Measurements from ENCODE around the gene ALDH1A1.
"Not testable (repeated sequence)": the region's sequence is repeated elsewhere in the genome, so short reads cannot be mapped to it uniquely, and the experiment has no call there.

Gene ALDH1A1

DNA sequence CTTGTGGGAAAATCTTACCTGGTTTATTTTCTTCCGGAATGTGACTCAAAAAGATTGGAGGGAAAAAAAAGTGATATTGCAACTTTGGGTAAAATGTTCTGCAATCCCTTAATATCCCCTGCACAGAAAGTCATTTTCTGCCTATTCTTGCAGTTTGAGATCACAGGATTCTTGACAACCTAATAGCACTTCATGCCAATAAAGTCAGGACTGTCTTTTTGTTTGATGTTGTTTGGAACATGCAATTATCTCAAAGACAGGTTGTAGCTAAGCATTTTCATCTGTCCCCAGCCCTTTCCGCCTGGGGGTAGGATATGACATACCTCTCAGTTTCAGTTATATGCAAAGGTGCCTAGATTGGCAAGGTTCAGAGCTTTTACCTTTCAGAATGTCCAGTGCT is 63.9 kb downstream of the ALDH1A1 start:
- DNase-seq, result no peak

- no peak for DNase-seq
Measured at GRCh38 chr9:72888067-72888466, 64.8 kb downstream of the ALDH1A1 start.

GRCh38 chr9:72886386-72886785 is 66.5 kb downstream of the ALDH1A1 start:
- no peak for DNase-seq

DNA sequence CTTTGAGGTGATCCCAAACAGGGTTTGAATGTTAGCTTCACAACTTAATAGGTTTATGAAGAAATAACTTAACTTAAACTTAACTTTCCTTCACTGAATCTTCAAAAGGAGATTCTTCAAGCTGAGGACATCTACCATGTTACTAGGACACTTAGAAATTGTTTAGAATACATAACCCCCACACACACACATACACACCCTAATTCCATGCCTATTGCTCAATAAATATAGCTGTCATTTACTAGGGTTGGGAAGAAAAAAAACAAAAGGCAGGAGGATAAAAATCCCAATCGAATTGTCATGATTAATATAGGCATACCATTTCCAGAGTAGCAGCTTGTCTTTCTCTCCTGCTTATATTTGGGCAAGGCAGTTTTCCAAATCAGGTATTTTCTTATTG is 68.3 kb downstream of the ALDH1A1 start:
- no peak for DNase-seq

GRCh38 chr9:72883875-72884274 is 69.0 kb downstream of the ALDH1A1 start:
- no peak for DNase-seq

DNA sequence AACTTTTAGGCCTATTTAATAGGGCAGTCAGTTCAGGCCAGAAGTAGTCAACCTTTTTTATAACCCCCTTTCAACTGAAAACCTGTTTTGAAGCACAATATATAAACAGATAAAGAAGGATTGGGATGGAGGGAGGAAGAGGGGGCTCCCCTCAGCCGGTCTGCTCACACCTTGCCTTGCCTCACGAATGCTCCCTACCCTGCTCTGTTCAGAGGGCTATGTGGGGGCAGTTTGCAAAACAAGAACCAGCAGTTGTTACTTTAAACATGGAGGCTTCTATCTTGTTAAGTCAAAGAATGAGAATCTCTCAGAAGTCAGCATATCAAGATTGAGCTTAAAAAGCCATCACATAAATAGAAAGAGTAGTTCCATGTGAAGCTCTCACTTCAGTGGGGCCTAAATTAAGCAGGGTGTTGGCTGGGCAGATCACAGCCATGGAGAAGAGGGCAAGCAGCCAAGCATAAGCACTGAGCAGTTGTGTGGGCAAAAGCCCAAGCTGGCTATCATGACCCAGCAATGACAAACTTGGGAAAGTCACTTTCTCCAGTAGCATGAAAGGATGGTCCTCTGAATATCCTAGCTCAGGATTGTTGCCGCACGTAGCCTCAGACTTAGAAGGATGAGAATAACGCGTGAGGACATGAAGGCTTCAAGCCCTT is 70.6 kb downstream of the ALDH1A1 start:
- no peak for DNase-seq

- DNase-seq, result no peak
Measured at GRCh38 chr9:72880821-72881220, 72.0 kb downstream of the ALDH1A1 start.

DNA sequence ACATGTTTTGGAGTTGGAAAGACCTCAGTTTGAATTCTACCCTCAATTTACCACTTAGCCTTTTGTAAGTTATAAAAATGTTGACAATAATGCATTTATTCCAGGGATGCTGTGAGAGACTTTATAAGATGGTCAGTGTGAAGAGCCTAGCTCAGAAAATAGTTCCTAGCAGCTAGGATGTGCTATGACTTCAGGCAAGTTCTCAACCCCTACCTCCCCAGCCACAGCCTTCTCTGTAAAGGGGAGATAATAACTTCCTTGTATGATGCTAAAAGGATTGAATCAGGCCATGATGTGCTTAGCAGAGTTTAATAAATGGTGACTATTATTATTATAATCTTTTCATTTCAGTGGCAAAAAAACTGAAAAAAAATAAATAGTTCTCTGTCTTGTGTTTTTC is 77.6 kb downstream of the ALDH1A1 start:
- DNase-seq, result no peak

DNA sequence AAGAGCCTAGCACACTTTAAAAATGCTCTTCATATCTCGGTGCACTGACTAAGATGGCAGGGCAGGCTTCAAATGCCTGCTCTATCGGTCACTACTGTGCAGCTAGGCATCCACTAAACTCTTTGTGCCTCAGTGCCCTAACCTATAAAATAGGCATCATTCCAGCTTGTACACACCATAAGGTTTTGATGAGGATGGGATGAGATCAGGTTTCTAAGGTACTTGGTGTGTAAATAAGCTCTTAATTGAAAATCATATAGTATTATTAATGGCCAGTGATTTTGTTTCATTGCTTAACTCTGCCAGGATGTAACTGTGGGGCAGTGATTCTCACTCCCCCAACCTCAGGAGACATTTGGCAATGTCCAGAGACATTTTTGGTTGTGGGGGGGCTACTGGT is 78.5 kb downstream of the ALDH1A1 start:
- DNase-seq, result no peak

- DNase-seq, result no peak
Measured at GRCh38 chr9:72873456-72873855, 79.4 kb downstream of the ALDH1A1 start.

- DNase-seq, result no peak
Measured at GRCh38 chr9:72872718-72873117, 80.1 kb downstream of the ALDH1A1 start.

- no peak for DNase-seq
Measured at GRCh38 chr9:72871685-72872084, 81.2 kb downstream of the ALDH1A1 start.

DNA sequence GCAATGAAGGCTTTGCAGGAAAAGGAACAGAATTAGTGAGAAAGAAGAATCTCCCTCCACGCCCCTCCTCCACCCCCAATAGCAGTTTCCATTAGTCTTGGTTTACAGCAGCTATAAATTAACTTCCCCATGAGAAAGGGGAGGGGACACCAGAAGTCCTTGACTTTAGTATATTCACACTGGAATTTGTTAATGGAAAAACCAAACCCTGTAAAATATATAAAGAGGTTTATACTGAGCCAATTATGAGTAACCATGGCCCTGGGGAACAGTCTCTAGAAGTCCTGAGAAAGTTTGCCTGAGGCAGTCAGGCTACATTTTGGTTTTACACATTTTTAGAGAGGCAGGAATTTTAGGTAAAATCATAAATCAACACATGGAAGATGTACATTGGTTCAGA is 88.5 kb downstream of the ALDH1A1 start:
- DNase-seq, result no peak

- no peak for DNase-seq
Measured at GRCh38 chr9:72863456-72864094, 89.3 kb downstream of the ALDH1A1 start.

DNA sequence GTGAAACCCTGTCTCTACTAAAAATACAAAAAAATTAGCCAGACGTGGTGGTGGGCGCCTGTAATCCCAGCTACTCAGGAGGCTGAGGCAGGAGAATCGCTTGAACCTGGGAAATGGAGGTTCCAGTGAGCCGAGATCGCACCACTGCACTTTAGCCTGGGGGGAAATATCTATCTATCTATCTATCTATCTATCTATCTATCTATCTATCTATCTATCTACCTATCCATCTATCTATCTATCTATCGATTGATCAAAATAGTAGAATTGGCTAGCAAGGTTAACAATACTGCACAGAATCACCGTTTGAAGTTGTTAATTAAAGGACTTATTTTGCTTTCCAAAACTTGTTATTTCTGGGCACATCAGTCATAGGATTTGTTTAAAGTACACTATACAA is 90.1 kb downstream of the ALDH1A1 start:
- not testable (repeated sequence) for DNase-seq

- DNase-seq, result no peak
Measured at GRCh38 chr9:72858089-72858912, 94.6 kb downstream of the ALDH1A1 start.

DNA sequence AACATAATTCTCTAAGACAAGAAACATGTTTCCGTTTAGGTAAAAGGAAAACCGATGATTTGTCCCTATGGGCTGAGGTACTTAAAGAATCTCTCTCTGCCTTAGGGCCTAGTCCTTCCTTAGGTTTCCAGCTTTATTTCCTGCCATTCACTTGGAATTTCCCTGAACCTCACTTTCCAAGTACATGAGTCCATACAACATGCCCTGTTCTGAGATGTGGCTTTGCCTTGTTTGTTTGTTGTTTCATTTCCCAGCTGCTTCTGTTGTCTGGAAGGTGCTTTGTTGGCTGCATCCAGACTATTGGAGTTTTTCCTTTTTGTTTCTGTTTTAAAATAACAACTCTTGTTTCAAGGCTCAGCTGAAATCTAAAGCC is 95.2 kb downstream of the ALDH1A1 start:
- no peak for DNase-seq

DNA sequence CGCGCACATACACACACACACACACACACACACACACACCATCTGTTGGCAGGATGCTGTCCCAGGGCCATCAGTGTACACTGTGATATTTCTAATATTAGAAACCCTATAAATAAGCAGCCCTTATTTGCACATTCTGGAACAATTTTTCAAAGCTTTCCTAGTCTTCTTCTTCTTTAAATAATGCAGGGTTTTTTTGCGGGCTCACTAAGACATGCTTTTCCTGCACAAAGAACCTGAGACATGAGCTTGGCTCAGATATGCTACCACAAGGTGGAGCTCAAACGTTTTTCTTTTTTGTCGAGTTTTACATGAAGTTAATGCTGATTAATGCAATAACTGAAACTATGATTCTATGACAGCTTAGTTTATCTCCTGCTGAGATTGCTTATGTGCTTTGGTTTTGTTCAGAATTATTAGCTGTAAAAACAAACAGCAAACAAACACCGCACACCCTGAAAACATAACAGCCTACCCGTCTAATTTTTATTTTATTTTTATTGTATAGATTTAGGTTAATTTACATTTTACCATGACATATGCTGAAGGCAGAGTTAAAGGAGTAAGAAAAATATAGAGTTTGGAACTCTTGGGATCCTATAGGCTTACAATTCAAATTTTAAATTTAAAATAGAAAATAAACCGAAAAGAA is 95.8 kb downstream of the ALDH1A1 start:
- no peak for DNase-seq

- DNase-seq, result no peak
Measured at GRCh38 chr9:72855890-72856523, 96.8 kb downstream of the ALDH1A1 start.

DNA sequence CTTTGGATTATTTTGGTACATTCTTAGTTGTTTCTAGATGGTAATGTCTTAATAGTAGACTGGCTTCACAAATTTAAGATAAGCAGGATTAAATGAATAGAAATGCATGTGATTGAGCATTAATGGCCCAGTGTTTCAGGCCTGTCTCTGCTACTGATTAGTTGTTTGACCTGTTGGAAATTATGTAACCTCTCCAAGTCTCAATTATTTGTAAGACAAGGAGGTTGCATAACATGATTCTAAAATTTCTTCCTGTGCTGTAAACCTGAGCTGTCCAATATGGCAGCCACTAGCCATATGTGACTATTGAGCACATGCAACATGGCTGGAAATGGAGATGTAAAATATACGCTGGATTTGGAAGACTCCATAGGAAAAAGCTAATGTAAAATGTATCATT is 97.5 kb downstream of the ALDH1A1 start:
- DNase-seq, result no peak

Measured in activated gamma-delta T cell (primary cell).